GM12878 (cell line): ENCODE measurements around the gene GRM7. TPM values are rescaled to one million over a fixed set of nuclear protein-coding genes. Genes with fewer than 3 reads are reported as not detected.

Source experiments
- ATAC-seq: fragments of 200-7000 bp; cut with Tn5 transposase; 3 replicates; pipeline ENCODE4 v1.9.1; 2020; ENCODE audit warnings: mild to moderate bottlenecking, moderate library complexity
- BruUV-seq: library from RNA; stranded (reverse); fragments of 400-500 nt; replicated peaks from 2 replicates; lab custom pipeline; 2021; lab: Mats Ljungman, UMichigan
- CTCF ChIA-PET: fragments of 300-600 bp; sonication (Branson Sonifier 250); formaldehyde crosslinking; extraction: SDS; loops from one replicate; lab custom pipeline; 2021; ENCODE audit warnings: inconsistent platforms; lab: Yijun Ruan, JAX
- POLR2A ChIA-PET: fragments of 350-600 bp; formaldehyde crosslinking; extraction: SDS; loops from one replicate; lab custom pipeline; 2021; ENCODE audit warnings: inconsistent platforms; lab: Charles Lee
- RAD21 ChIA-PET: fragments of 300-600 bp; sonication (Branson Sonifier 250); formaldehyde crosslinking; loops from one replicate; lab custom pipeline; 2023; ENCODE audit warnings: antibody characterized with exemption; ENCODE audit not compliant: unreplicated experiment; lab: Charles Lee
- SMC1A ChIA-PET: fragments of 300-600 bp; sonication (Branson Sonifier 250); formaldehyde crosslinking; loops from one replicate; lab custom pipeline; 2023; ENCODE audit not compliant: unreplicated experiment, uncharacterized antibody; lab: Charles Lee
- DNase-seq: peaks from one replicate; pipeline ENCODE4 v3.0.0-alpha.2; 2011; ENCODE audit warnings: low read depth, low spot score
- FAIRE-seq: peaks from 3 replicates; lab custom pipeline; 2011; peaks lifted over from hg19 to GRCh38; lab: Jason Lieb, UNC
- H2AFZ ChIP-seq: 2 replicates; pipeline ENCODE4 v1.6.0; 2011; ENCODE audit warnings: low read depth, low read length, control low read depth; ENCODE audit not compliant: control insufficient read depth
- H3K27ac ChIP-seq: 2 replicates; pipeline ENCODE4 v1.5.1; 2011; ENCODE audit warnings: control low read depth; ENCODE audit not compliant: control insufficient read depth, insufficient read depth
- H3K27me3 ChIP-seq, 2 experiments: replicated peaks in 1 of 2; 2 replicates each; pipeline versions ENCODE4 v1.6.0 to v1.6.1; 2011; ENCODE audit warnings: low read length in 1 of 2; ENCODE audit not compliant: control insufficient read depth in 2 of 2, insufficient read depth in 2 of 2
- H3K36me3 ChIP-seq, 2 experiments: 2 replicates each; pipeline ENCODE4 v1.5.1; 2011; ENCODE audit warnings: low read length in 1 of 2; ENCODE audit not compliant: control insufficient read depth in 2 of 2, insufficient read depth in 2 of 2
- H3K4me1 ChIP-seq: 2 replicates; pipeline ENCODE4 v1.6.1; 2011; ENCODE audit warnings: mild to moderate bottlenecking, low read length, moderate library complexity, mixed read lengths; ENCODE audit not compliant: control insufficient read depth, insufficient read depth
- H3K4me2 ChIP-seq: 2 replicates; pipeline ENCODE4 v1.6.0; 2011; ENCODE audit warnings: control low read depth; ENCODE audit not compliant: control insufficient read depth, insufficient read depth
- H3K4me3 ChIP-seq: fragments of 200-600 bp; sonication (generic); 2 replicates; pipeline ENCODE4 v1.5.1; 2016
- H3K79me2 ChIP-seq: 2 replicates; pipeline ENCODE4 v1.6.0; 2011; ENCODE audit warnings: low read length; ENCODE audit not compliant: control insufficient read depth, insufficient read depth
- H3K9ac ChIP-seq: 2 replicates; pipeline ENCODE4 v1.8.0; 2011; ENCODE audit warnings: low read length, control low read depth, mixed read lengths; ENCODE audit not compliant: control insufficient read depth, insufficient read depth
- H3K9me3 ChIP-seq: replicated peaks from 3 replicates; pipeline ENCODE4 v1.5.1; 2011; ENCODE audit warnings: mild to moderate bottlenecking, low read length; ENCODE audit not compliant: control insufficient read depth, insufficient read depth
- H4K20me1 ChIP-seq: 2 replicates; pipeline ENCODE4 v1.6.0; 2011; ENCODE audit not compliant: control insufficient read depth, insufficient read depth
- BRCA1 ChIP-seq: IDR thresholded peaks from 2 replicates; pipeline ENCODE4 v1.6.1; 2011; ENCODE audit warnings: low read depth, low read length, improper control_type of control experiment
- IKZF2 ChIP-seq, 2 experiments: fragments of 450-650 bp; IDR thresholded peaks; 2 replicates each; pipeline ENCODE4 v1.6.1; 2017; ENCODE audit warnings: mild to moderate bottlenecking in 2 of 2, moderate library complexity in 2 of 2
- NRF1 ChIP-seq: conservative IDR thresholded peaks from 2 replicates; pipeline ENCODE4 v1.6.1; 2011; ENCODE audit warnings: mild to moderate bottlenecking, low read depth, low read length, improper control_type of control experiment
- RUNX3 ChIP-seq: IDR thresholded peaks from 2 replicates; pipeline ENCODE4 v1.6.1; 2012; ENCODE audit warnings: low read length, inconsistent platforms
- TCF3 ChIP-seq: IDR thresholded peaks from 2 replicates; pipeline ENCODE4 v1.6.1; 2012; ENCODE audit warnings: low read depth, mild to moderate bottlenecking, low read length, borderline replicate concordance; ENCODE audit not compliant: insufficient read depth
- WGBS: methylation state at CpG from one replicate; pipeline ENCODE4 v1.1.6; 2016; ENCODE audit warnings: low lambda C conversion rate; ENCODE audit not compliant: insufficient replicate concordance, insufficient coverage; ENCODE audit errors: missing lambda C conversion rate; 5-methylcytosine and 5-hydroxymethylcytosine counted together
- in situ Hi-C: fragments of 300-500 bp; cut with MboI; formaldehyde crosslinking; loops from 9 replicates; pipeline ENCODE4 v1.14.3; 2018; ENCODE audit warnings: mixed read lengths
- intact Hi-C: fragments of 100-400 bp; cut with micrococcal nuclease; formaldehyde crosslinking; loops from one replicate; pipeline ENCODE4 v1.14.2; 2022; ENCODE audit not compliant: unreplicated experiment
- polyA plus RNA-seq, 11 experiments: library from polyadenylated mRNA; depleted of rRNA in 4 of 11; unstranded in 6 of 11; stranded (reverse) in 5 of 11; fragments of >200 nt; fragmentation: Nextera tagmentation in 4 of 11; fragmentation: Illumina TruSeq in 1 of 11; extraction: Ambion mirVana in 4 of 11; extraction: Trizol in 1 of 11; gene quantifications; 1 replicate in 1 of 11; 2 replicates in 10 of 11; pipeline versions ENCODE4 v1.2.1 to v1.2.3, GENCODE V29; 2011 to 2016; ENCODE audit warnings: inconsistent platforms in 2 of 11, missing spikeins in 2 of 11, low read depth in 1 of 11
- total RNA-seq, 4 experiments: library from RNA; depleted of rRNA in 3 of 4; stranded (reverse); fragments of >200 nt in 3 of 4; fragmentation: Illumina TruSeq in 1 of 4; extraction: Trizol in 1 of 4; gene quantifications; 2 replicates each; pipeline versions ENCODE4 v1.2.1 to v1.2.3, GENCODE V29; 2013 to 2021
- TF ChIP-seq, protein P1 (sequence below): fragments of 450-650 bp; formaldehyde crosslinking; IDR thresholded peaks from 2 replicates; pipeline ENCODE4 v1.5.0; 2022; ENCODE audit warnings: mild to moderate bottlenecking, missing genetic modification characterization
- TF ChIP-seq, protein P2 (sequence below): fragments of 450-650 bp; conservative IDR thresholded peaks from 2 replicates; pipeline ENCODE4 v1.6.1; 2017; ENCODE audit warnings: mild to moderate bottlenecking, moderate library complexity
- TF ChIP-seq, protein P3 (sequence below): fragments of 450-650 bp; IDR thresholded peaks from 2 replicates; pipeline ENCODE4 v1.6.1; 2017; ENCODE audit warnings: low read depth, mild to moderate bottlenecking, moderate library complexity

The GRM7 gene
- total and polyA plus RNA-seq, 10 of the 15 experiments (the other 5 are each of a cell fraction or from before 2014, with no cell fraction given) = not detected

DNA sequence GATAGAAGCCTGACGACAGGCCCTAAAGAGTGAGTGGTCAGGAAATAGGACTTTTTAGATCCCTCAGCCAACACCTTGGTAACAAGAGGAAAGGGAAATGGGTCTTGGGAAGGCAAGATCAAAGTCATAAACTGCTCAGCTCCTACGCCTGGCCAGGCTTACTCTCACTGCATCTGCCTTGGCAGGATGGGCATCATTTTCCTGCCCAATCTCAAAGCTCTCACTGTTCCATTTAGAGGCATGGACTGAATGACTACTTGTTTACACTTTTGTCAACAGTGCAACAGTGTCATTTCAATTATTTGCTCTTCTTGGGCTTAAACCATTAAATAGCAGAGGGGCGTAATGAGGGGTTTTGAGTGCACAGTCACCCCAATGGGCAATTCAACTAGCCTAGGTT is 808.7 kb downstream of the GRM7 start (continued):
- no peak for TF ChIP-seq TCF3
- TF ChIP-seq NRF1 = no peak
- TF ChIP-seq RUNX3 = no peak

DNA sequence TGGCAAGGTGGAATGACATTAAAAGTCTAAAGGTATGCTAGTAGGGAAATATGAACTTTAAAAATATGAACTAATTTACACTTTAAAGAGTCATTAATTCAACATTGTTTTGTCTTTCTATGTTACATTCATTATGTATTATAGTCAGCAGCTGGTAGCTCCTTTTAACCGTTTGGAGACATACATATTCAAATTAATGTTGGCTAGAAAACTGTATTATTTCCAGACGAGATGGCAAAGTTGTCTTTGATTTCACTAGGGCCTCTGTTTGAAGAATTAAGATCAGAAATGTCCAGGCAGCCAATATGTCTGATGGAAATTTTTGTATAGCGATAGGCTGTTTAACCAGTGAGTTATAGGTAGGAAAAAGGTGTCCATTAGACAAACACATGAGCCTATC is 817.6 kb downstream of the GRM7 start:
- CTCF ChIA-PET = no interaction called here
- H3K36me3 ChIP-seq = no peaks in the 10 kb centered on the region
- H3K9me3 ChIP-seq = no peaks in the 10 kb centered on the region
- H2AFZ ChIP-seq = no peak overlapping the region
- no peak overlapping the region for H3K9ac ChIP-seq
- H3K27ac ChIP-seq = no peak overlapping the region
- DNase-seq = no peak
- POLR2A ChIA-PET = no interaction called here
- H4K20me1 ChIP-seq = no peaks in the 10 kb centered on the region
- 7% methylated on average over 3 of the region's 3 CpGs for WGBS
- no peaks in the 10 kb centered on the region for H3K4me1 ChIP-seq
- in situ Hi-C loops (no loop called here), intact Hi-C loops (no loop called here)
- no peak for FAIRE-seq
- TF ChIP-seq, protein P1, sequence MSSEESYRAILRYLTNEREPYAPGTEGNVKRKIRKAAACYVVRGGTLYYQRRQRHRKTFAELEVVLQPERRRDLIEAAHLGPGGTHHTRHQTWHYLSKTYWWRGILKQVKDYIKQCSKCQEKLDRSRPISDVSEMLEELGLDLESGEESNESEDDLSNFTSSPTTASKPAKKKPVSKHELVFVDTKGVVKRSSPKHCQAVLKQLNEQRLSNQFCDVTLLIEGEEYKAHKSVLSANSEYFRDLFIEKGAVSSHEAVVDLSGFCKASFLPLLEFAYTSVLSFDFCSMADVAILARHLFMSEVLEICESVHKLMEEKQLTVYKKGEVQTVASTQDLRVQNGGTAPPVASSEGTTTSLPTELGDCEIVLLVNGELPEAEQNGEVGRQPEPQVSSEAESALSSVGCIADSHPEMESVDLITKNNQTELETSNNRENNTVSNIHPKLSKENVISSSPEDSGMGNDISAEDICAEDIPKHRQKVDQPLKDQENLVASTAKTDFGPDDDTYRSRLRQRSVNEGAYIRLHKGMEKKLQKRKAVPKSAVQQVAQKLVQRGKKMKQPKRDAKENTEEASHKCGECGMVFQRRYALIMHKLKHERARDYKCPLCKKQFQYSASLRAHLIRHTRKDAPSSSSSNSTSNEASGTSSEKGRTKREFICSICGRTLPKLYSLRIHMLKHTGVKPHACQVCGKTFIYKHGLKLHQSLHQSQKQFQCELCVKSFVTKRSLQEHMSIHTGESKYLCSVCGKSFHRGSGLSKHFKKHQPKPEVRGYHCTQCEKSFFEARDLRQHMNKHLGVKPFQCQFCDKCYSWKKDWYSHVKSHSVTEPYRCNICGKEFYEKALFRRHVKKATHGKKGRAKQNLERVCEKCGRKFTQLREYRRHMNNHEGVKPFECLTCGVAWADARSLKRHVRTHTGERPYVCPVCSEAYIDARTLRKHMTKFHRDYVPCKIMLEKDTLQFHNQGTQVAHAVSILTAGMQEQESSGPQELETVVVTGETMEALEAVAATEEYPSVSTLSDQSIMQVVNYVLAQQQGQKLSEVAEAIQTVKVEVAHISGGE (CRISPR knock-in tag) = no peak
- TF ChIP-seq IKZF2 (IDR thresholded peaks at IDR 0.05) (no peak), BRCA1 (no peak)
- TF ChIP-seq, protein P2, sequence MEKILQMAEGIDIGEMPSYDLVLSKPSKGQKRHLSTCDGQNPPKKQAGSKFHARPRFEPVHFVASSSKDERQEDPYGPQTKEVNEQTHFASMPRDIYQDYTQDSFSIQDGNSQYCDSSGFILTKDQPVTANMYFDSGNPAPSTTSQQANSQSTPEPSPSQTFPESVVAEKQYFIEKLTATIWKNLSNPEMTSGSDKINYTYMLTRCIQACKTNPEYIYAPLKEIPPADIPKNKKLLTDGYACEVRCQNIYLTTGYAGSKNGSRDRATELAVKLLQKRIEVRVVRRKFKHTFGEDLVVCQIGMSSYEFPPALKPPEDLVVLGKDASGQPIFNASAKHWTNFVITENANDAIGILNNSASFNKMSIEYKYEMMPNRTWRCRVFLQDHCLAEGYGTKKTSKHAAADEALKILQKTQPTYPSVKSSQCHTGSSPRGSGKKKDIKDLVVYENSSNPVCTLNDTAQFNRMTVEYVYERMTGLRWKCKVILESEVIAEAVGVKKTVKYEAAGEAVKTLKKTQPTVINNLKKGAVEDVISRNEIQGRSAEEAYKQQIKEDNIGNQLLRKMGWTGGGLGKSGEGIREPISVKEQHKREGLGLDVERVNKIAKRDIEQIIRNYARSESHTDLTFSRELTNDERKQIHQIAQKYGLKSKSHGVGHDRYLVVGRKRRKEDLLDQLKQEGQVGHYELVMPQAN = no peak
- TF ChIP-seq, protein P3, sequence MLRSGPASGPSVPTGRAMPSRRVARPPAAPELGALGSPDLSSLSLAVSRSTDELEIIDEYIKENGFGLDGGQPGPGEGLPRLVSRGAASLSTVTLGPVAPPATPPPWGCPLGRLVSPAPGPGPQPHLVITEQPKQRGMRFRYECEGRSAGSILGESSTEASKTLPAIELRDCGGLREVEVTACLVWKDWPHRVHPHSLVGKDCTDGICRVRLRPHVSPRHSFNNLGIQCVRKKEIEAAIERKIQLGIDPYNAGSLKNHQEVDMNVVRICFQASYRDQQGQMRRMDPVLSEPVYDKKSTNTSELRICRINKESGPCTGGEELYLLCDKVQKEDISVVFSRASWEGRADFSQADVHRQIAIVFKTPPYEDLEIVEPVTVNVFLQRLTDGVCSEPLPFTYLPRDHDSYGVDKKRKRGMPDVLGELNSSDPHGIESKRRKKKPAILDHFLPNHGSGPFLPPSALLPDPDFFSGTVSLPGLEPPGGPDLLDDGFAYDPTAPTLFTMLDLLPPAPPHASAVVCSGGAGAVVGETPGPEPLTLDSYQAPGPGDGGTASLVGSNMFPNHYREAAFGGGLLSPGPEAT = no peak
- RAD21 ChIA-PET = no interaction called here
- H3K4me3 ChIP-seq = no peak overlapping the region
- ATAC-seq = no peak
- no peaks in the 10 kb centered on the region for H3K27me3 ChIP-seq
- BruUV-seq = no TSS peak
- SMC1A ChIA-PET = no interaction called here
- H3K4me2 ChIP-seq = no peak overlapping the region
- no peaks in the 10 kb centered on the region for H3K79me2 ChIP-seq
